AG09309 (cell line): ENCODE results near the gene MRPS16.

ENCODE experiments used
- DNase-seq: peaks from one replicate; pipeline ENCODE4 v3.0.0-alpha.2; 2010; ENCODE audit warnings: low read depth
- H3K4me3 ChIP-seq: 2 replicates; pipeline ENCODE4 v1.5.1; 2011; ENCODE audit warnings: mild to moderate bottlenecking, low read depth, low read length, moderate library complexity; ENCODE audit not compliant: control insufficient read depth
- TF ChIP-seq, protein P1 (sequence below): IDR thresholded peaks from 2 replicates; pipeline ENCODE4 v1.5.1; 2011; ENCODE audit warnings: mild to moderate bottlenecking, low read depth, low read length, inconsistent platforms; ENCODE audit not compliant: insufficient read depth, control insufficient read depth; ENCODE audit errors: missing control alignments

The MRPS16 gene

DNA sequence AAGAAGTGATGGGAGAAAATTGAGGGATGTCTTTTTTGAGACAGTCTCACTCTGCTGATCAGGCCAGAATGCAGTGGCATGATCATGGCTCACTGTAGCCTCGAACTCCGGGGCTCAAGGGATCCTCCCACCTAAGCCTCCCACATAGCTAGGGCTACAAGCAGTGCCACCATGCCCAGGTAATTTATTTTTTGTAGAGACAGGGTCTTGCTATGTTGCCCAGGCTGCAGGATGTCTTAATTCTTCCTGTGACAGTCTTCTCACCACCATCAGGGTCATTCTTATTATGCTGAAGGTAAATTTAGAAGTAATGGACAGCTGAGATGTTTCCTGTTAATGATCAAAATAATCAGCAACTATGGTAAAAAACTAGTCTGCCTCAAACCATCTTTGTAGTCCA, 12.5 kb downstream of the MRPS16 start:
- TF ChIP-seq, protein P1, sequence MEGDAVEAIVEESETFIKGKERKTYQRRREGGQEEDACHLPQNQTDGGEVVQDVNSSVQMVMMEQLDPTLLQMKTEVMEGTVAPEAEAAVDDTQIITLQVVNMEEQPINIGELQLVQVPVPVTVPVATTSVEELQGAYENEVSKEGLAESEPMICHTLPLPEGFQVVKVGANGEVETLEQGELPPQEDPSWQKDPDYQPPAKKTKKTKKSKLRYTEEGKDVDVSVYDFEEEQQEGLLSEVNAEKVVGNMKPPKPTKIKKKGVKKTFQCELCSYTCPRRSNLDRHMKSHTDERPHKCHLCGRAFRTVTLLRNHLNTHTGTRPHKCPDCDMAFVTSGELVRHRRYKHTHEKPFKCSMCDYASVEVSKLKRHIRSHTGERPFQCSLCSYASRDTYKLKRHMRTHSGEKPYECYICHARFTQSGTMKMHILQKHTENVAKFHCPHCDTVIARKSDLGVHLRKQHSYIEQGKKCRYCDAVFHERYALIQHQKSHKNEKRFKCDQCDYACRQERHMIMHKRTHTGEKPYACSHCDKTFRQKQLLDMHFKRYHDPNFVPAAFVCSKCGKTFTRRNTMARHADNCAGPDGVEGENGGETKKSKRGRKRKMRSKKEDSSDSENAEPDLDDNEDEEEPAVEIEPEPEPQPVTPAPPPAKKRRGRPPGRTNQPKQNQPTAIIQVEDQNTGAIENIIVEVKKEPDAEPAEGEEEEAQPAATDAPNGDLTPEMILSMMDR = no peak
- DNase-seq = no peak

DNA sequence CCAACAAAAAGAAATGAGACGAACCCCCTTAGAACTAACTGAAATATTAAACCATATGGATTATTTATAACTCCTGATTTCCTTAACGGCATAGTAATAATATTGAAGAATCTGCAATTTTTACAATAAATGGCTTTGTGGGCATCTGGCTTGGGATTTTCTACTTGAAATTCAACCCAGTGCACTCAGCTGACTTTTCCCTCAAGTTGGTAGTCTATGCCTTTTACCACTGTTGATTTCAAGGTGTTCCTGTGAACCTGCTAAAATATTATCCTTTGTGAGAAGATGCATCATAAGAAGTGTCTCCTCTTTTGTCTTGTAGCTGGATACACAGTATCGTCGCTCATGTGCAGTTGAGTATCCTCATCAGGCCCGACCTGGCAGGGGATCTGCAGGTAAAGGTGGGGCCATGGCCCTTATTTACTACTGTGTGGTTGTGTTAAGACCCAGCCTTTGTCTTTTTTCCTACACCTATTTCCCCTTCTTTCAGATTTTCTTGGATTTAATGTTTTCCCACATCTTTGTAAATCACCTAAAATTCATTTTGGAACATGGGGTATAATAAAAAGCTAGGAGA, 13.4 kb downstream of the MRPS16 start:
- TF ChIP-seq, protein P1 = no peak
- H3K4me3 ChIP-seq = no peak overlapping the region
- no peak for DNase-seq

More for the DNA sequence above, 12.5 kb downstream of the MRPS16 start:
- H3K4me3 ChIP-seq = no peak overlapping the region

GRCh38 chr10:73234695-73235094, 17.7 kb downstream of the MRPS16 start:
- no peak overlapping the region for H3K4me3 ChIP-seq
- DNase-seq = no peak
- TF ChIP-seq, protein P1 = no peak

DNA sequence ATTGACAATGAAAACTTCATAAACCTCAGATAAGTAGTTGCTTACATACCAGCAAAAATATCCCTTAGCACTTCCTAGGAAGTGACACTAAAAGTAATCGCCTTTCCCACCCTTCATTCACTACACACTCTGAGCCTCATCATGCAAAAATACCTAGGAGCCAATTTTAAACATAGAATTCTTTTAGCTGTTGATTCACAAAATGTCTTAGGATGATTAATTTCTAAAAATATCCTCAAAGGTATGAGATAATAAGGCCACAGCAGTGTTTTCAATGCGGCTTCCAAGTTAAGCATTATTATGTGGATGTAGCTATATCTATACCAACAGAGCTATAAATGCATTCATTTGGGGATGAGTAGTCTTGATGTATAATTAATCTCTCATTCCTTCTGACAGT, 18.6 kb downstream of the MRPS16 start:
- DNase-seq = no peak
- TF ChIP-seq, protein P1 = no peak
- no peak overlapping the region for H3K4me3 ChIP-seq

GRCh38 chr10:73232887-73233286, 19.6 kb downstream of the MRPS16 start:
- H3K4me3 ChIP-seq = no peak overlapping the region
- no peak for DNase-seq
- TF ChIP-seq, protein P1 = peak; percentile 8

DNA sequence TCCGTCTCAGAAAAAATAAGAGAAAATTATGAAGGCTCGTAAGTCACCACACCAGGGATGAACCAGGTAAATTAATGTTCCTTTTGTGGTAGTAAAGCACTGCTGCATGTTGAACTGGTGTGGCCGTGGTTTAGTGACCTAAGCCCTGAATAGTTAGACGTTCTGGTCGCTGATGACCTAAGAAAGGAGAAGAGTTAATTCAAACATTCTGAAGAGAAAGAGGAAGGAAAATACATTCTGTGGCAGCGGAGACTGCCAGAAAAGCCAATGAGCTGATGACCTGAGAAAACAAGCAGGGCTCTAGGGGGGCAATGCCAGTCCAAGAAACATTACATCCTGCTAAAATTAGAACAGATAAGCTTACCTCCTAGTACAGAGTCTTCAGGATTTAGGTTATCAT, 22.9 kb downstream of the MRPS16 start:
- TF ChIP-seq, protein P1 = no peak
- DNase-seq = no peak
- no peak overlapping the region for H3K4me3 ChIP-seq

DNA sequence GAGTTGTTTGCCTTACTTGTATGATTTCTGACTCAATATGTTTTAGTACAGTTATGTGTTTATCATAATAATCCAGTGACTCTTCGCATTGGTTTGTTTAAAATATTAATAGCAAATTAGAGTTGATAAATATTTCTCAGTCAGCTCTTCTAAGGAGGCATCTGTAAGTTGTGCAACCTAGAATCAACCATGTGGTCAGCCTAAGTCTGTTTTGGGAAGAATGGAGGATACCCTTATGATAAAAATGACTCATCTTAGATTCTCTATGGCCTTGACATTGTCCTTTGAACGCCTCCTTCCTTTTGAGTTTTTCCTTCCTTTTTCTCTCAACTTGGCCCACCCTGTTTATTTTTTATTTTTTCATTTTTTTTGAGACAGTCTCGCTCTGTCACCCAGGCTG, 24.2 kb downstream of the MRPS16 start:
- no peak overlapping the region for H3K4me3 ChIP-seq
- TF ChIP-seq, protein P1 = no peak
- no peak for DNase-seq
